SJSA1 (cell line): ENCODE data around the gene CARD11. TPM values are rescaled to one million over a fixed set of nuclear protein-coding genes. Genes with fewer than 3 reads are reported as not detected.

Experiments
- DNase-seq, 2 experiments: peaks; one replicate each; pipeline ENCODE4 v3.0.0-alpha.2; 2015 to 2020; ENCODE audit warnings: low spot score in 2 of 2, low read depth in 1 of 2
- H3K27ac ChIP-seq: fragments of 250-450 bp; sonication (Bioruptor Pico); 2 replicates; pipeline ENCODE4 v1.5.1; 2020; ENCODE audit warnings: mild to moderate bottlenecking, moderate library complexity
- H3K27me3 ChIP-seq: fragments of 250-450 bp; sonication (Bioruptor Pico); replicated peaks from 2 replicates; pipeline ENCODE4 v1.5.1; 2020; ENCODE audit warnings: mild to moderate bottlenecking, moderate library complexity
- H3K36me3 ChIP-seq: fragments of 250-450 bp; sonication (Bioruptor Pico); 2 replicates; pipeline ENCODE4 v1.5.1; 2020; ENCODE audit warnings: mild to moderate bottlenecking
- H3K4me1 ChIP-seq: fragments of 250-450 bp; sonication (Bioruptor Pico); replicated peaks from 2 replicates; pipeline ENCODE4 v1.6.1; 2021; ENCODE audit warnings: mild to moderate bottlenecking
- H3K4me3 ChIP-seq: fragments of 250-450 bp; sonication (Bioruptor Pico); 2 replicates; pipeline ENCODE4 v1.5.1; 2020; ENCODE audit warnings: mild to moderate bottlenecking
- H3K9me3 ChIP-seq: fragments of 250-450 bp; sonication (Bioruptor Pico); replicated peaks from 2 replicates; pipeline ENCODE4 v1.5.1; 2020; ENCODE audit warnings: mild to moderate bottlenecking
- total RNA-seq: library from RNA; depleted of rRNA; stranded (reverse); fragments of >200 nt; shearing (Covaris generic); gene quantifications from 2 replicates; pipeline ENCODE4 v1.2.3, GENCODE V29; 2014; rRNA removed

The CARD11 gene
- total RNA-seq, 1 experiment from 2014 or later: 0.50 TPM

DNA sequence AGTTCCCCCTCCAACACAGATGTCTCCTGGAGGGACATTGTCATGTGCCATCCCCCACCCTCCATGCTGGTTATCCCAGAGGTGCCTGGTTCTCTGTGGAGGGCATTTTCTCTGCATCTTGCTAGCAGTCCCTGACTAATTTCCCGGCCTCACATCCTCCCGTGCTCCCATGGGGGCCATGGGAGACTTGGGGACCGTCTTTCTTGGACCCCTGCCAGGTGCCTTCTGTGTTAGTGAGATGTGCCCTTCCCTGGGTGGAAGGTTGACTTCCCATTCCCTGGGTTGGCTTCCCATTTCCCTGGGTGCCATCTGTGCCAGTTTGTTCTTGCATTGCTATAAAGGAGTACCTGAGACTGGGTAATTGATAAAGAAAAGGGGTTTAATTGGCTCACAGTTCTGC lies 177.1 kb downstream of the CARD11 start:
- no peak overlapping the region for H3K27ac ChIP-seq
- no peaks in the 10 kb centered on the region for H3K9me3 ChIP-seq
- no peaks in the 10 kb centered on the region for H3K27me3 ChIP-seq
- no peaks in the 10 kb centered on the region for H3K36me3 ChIP-seq
- DNase-seq: no peak
- peaks cover 30% of the 10 kb centered on the region for H3K4me1 ChIP-seq
- H3K4me3 ChIP-seq: no peak overlapping the region

DNA sequence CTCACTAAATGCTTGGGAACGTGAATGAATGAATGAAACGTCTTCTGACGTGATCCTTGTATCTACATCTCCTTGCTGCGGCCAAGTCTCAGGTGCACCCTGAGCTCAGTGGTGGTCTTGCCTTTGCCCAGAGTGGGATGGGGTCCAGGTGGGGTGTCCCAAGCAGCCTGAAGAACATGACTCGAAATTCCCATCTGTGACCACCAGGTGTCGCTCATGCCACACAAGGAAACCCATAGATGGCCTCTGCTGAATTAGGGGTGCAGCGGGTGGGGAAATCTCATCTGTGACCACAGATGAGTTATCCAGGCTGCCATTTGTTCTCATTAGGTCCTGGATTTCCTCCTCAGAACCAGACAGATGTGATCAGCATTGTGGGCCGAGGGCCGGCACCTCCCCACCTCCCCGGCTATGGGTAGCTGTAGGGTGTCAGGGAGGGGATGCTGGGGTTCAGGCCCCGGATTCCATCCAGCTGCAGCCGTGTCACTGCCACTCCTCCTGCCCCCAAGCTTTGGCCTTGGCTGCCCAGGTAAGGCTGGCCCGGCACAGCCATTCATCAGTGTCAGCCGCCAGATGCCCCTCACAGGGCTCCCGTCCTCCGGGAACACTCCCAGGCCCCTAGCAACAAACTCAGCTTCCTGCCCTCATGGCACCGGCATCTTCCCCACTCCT lies 178.5 kb downstream of the CARD11 start:
- H3K9me3 ChIP-seq: no peaks in the 10 kb centered on the region
- DNase-seq: peak; percentile 63 to 70
- no peaks in the 10 kb centered on the region for H3K27me3 ChIP-seq
- H3K4me3 ChIP-seq: no peak overlapping the region
- H3K36me3 ChIP-seq: no peaks in the 10 kb centered on the region
- H3K4me1 ChIP-seq: peaks cover 30% of the 10 kb centered on the region
- H3K27ac ChIP-seq: peak overlapping the region; percentile 98; the same call in 1 of the 2 replicates

DNA sequence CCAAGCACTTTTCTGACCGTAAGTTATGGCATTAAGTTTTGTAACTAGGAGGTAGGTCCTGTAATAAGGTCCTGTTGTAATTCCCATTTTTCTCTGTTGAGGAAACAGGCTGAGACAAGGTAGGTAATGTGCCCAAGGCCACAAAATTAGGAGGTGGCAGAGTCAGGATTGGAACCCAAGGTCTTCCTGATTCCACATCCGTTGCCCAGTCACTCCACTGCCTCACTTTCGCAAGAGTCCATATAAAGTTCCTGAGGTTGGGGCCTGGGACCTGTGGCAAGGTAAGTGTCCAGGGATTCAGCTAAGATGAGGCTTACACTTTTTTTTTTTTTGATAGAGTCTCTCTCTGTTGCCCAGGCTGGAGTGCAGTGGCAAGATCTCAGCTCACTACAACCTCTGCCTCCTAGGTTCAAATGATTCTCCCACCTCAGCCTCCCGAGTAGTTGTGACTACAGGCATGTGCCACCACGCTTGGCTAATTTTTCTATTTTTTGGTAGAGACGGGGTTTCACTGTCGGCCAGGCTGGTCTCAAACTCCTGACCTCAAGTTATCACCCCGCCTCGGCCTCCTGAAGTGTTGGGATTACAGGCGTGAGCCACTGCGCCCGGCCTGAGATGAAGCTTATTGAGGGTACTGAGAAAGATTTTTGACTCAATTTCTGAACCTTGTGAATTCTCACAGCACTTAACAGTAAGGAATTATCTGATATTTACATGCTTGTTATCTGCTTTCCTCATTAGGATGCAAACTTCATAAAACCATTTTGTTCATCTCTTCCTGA lies 179.3 kb downstream of the CARD11 start:
- Histone ChIP-seq H3K9me3 (no peaks in the 10 kb centered on the region), H3K4me1 (peaks cover 30% of the 10 kb centered on the region), H3K27me3 (no peaks in the 10 kb centered on the region), H3K36me3 (no peaks in the 10 kb centered on the region), H3K4me3 (peak overlapping the region; percentile 3), H3K27ac (peak overlapping the region; percentile 98)
- no peak for DNase-seq

DNA sequence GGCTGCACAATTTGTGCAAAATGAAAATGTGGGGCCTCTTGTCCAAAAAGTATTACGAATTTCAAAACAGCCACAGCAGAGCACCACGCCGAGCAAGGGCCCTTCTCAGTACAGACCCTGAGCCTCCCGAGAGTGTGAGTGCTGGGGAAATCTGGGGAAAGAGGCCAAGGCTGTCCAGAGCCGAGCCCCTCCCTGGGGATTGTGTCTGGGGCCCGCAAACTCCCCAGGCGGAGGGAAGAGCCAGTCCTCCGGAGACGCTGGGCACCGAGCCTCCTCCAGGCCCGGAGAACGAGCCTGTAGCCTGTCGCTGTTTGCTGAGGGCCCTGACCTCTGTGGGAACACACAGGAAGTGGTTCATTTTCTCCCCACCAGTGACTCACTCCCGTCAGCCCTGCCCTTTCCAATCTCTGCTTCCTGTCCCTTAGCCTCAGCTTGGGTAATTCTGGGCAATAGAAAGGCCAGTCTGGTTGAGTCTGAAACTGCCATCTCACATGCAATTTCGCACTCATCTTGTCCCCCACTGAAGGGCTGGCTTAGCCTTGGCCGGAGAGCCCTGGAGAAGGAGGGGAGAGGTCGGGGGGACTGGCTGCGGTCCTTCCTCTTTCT lies 180.1 kb downstream of the CARD11 start:
- peaks cover 30% of the 10 kb centered on the region for H3K4me1 ChIP-seq
- H3K27ac ChIP-seq: peak overlapping the region; percentile 98
- H3K36me3 ChIP-seq: no peaks in the 10 kb centered on the region
- no peaks in the 10 kb centered on the region for H3K9me3 ChIP-seq
- no peaks in the 10 kb centered on the region for H3K27me3 ChIP-seq
- H3K4me3 ChIP-seq: peak overlapping the region; percentile 4
- DNase-seq: peak; percentile 94 to 97

DNA sequence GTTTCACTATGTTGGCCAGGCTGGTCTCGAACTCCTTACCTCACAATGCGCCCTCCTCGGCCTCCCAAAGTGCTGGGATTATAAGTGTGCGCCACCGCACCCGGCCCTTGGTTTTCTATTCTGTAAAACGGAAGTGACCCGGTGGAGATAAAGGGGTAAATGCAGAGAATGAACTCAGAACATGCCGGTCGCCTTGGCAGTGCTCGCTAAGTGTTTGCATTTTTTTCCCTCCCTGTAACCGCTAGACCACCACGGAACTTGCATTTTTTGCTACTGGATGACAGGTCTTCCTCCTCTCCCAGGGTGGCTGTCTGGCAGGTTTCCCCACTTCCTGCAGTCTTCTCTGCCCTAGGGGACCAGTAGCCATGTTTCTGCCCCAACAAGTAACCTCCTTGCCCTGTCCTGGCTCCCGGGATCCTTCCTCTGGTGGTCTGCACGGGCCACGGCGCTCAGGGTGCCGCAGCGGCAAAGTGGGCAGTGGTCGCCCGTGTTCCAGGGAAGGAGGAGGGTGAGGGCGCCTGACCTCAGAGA lies 180.8 kb downstream of the CARD11 start:
- H3K4me3 ChIP-seq: no peak overlapping the region
- DNase-seq: peak; percentile 96 to 97
- peaks cover 30% of the 10 kb centered on the region for H3K4me1 ChIP-seq
- H3K27me3 ChIP-seq: no peaks in the 10 kb centered on the region
- H3K9me3 ChIP-seq: no peaks in the 10 kb centered on the region
- no peaks in the 10 kb centered on the region for H3K36me3 ChIP-seq
- peak overlapping the region; percentile 98 for H3K27ac ChIP-seq

DNA sequence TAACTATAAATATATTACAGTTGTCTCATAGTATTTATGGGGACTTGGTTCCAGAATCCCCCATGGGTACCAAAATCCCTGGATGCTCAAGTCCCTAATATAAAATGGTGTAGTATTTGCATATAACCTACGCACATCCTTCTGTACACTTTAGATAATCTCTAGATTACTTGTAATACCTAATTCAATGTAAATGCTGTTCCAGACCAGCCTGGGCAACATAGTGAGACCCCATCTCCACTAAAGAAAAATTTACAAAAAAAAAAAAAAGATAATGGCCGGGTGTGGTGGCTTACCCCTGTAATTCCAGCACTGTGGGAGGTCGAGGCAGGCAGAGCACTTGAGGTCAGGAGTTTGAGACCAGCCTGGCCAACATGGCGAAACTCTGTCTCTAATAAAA lies 182.2 kb downstream of the CARD11 start:
- no peak for DNase-seq
- no peak overlapping the region for H3K27ac ChIP-seq
- H3K9me3 ChIP-seq: no peaks in the 10 kb centered on the region
- peaks cover 30% of the 10 kb centered on the region for H3K4me1 ChIP-seq
- H3K27me3 ChIP-seq: no peaks in the 10 kb centered on the region
- H3K36me3 ChIP-seq: no peaks in the 10 kb centered on the region
- H3K4me3 ChIP-seq: no peak overlapping the region

DNA sequence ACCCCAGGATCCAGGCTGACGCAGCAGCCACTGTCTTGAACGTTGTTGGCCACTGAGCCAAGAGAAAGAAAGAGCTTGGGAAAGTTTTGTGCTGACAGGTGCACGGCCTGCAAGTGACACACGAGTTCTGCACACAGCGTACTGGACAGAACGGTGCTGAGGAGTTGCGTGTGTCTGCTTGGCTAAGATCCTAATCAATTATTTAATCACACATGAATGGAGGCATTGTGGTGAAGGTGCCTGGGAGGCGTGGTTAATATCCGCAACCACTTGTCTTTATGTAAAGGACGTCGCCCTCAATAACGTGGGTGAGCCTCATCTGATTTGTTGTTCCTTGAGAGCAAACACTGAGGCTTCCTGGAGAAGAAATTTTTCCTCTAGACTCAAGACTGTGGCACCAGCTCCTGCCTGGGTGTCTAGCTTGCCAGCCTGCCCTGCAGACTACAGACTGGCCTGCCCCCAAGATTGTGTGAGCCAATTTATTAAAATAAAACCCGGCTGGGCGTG lies 183.0 kb downstream of the CARD11 start:
- Histone ChIP-seq H3K27me3 (no peaks in the 10 kb centered on the region), H3K27ac (no peak overlapping the region), H3K4me1 (peaks cover 30% of the 10 kb centered on the region), H3K36me3 (no peaks in the 10 kb centered on the region), H3K9me3 (no peaks in the 10 kb centered on the region), H3K4me3 (no peak overlapping the region)
- no peak for DNase-seq

DNA sequence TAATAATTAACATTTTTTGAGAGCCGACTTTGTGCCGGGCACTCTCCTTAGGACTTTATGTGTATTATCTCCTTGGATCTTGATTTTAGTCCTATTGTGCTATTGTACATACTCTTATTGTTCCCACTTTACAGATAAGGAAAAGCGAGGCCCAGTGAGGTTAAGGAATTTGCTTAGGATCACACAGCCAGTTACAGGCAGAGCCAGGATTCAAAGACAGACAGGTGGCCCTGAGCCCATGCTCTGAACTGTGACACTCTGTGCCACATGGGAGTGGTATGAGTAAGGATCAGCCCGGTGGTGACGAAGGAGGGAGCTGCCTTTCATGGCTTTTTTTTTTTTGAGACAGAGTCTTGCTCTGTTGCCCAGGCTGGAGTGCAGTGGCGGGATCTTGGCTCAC lies 183.7 kb downstream of the CARD11 start:
- H3K36me3 ChIP-seq: no peaks in the 10 kb centered on the region
- H3K27me3 ChIP-seq: no peaks in the 10 kb centered on the region
- no peak for DNase-seq
- H3K27ac ChIP-seq: no peak overlapping the region
- H3K4me3 ChIP-seq: no peak overlapping the region
- H3K4me1 ChIP-seq: peaks cover 25% of the 10 kb centered on the region
- H3K9me3 ChIP-seq: no peaks in the 10 kb centered on the region

DNA sequence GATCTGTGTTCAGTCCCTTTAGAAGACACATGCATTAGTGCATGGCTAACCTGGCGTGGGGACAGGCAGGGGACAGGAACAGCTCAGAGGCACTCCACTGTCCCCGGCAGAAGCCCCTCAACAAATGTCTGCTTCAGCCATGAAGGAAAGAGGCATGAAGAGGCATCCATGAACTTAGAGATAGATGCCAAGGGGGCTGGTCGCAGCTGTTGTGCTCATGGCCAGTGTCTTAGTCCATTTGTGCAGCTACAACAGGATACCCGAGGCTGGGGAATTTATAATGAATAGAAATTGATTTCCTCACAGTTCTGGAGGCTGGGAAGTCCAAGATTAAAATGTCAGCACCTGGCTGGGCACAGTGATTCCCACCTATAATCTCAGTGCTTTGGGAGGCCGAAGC lies 185.0 kb downstream of the CARD11 start:
- H3K4me1 ChIP-seq: peaks cover 12% of the 10 kb centered on the region
- H3K27me3 ChIP-seq: no peaks in the 10 kb centered on the region
- H3K9me3 ChIP-seq: no peaks in the 10 kb centered on the region
- no peaks in the 10 kb centered on the region for H3K36me3 ChIP-seq
- H3K4me3 ChIP-seq: no peak overlapping the region
- no peak for DNase-seq
- no peak overlapping the region for H3K27ac ChIP-seq

DNA sequence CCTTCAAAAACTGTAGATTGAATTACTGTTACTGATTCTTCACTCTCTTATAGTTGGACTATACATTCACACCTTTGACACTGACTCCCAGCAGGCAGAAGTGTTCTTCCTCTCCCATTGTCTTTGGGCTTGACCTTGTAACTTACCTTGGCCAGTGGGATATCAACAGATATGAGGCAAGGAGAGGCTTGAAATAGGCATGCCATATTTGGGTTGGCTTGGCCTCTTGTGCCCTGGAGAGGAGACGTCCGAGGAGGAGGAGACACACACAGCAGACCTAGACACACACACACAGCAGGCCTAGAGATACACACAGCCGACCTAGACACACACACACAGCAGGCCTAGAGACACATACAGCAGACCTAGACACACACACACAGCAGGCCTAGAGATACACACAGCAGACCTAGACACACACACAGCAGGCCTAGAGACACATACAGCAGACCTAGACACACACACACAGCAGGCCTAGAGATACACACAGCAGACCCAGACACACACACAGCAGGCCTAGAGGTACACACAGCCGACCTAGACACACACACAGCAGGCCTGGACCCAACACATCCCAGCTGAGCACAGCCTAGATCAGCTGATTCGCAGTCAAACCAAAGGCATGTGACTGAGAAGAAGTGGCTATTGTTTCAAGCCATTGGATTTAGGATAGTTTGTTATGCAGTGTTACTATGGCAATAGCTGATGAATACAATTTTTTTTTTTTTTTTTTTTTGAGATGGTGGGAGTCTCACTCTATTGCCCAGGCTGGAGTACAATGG lies 187.1 kb downstream of the CARD11 start:
- H3K4me1 ChIP-seq: peaks cover 9% of the 10 kb centered on the region
- DNase-seq: no peak
- no peaks in the 10 kb centered on the region for H3K9me3 ChIP-seq
- no peak overlapping the region for H3K27ac ChIP-seq
- no peak overlapping the region for H3K4me3 ChIP-seq
- no peaks in the 10 kb centered on the region for H3K27me3 ChIP-seq
- no peaks in the 10 kb centered on the region for H3K36me3 ChIP-seq

Other genes with a start within 250 kb of the CARD11 start
- 16.3 and 31.2 TPM in 2 replicates for gene GNA12, start 199.6 kb downstream of the CARD11 start, total RNA-seq